ENCODE results near the gene GPRC5C. TPM values are rescaled to one million over a fixed set of nuclear protein-coding genes. Genes with fewer than 3 reads are reported as not detected.
A peak's percentile ranks its signal among the peaks of the same experiment; 100 is the strongest.

The GPRC5C gene
- total and polyA plus RNA-seq, 7 donors, result 42.9 to 123 (median 57.0) TPM

DNA sequence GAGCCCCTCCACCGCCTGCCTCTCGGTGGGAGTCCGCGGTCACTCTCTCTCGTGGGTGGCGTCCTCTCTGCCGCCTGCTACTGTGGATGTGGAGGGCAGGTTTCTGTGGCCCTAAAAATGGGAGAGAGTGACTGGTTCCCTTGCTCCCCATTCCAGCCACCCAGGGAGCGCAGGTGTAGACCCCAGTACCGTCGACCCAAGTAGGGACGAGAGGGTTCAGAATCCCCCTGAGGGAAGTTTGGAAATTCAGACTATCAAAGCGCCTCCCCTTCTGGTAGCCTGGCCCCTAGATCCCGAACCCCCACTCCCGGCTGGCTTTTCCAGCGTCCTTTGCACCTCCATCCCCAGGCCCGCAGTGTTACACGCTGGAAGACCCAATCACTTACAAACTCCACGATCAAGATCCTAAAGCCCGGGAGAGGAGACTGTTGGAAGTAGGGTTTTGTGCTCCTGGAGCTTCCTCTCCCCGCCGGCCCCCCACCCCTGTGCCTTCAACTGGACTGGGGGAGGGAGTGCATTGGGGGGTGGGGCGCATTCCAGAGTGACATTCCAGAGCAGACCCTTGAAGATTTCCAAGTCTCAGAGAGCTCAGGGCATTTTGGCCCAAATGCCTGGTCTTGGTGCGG lies 991 bp downstream of the GPRC5C start:
- H3K27ac ChIP-seq, result peak overlapping the region; percentile 98
- peak overlapping the region; percentile 90 for H3K4me3 ChIP-seq
- 32 to 36% (median 34%) methylated on average over 23 of the region's 23 CpGs for WGBS, 3 donors
- peaks cover 0 to 2% (median 0%) of the 10 kb centered on the region in 3 donors for H3K27me3 ChIP-seq (ENCODE audit: insufficient read depth in 3 of 3, low read length in 2 of 3)
- ATAC-seq, result no peak
- no peak for DNase-seq
- no peaks in the 10 kb centered on the region for H3K36me3 ChIP-seq (ENCODE audit: insufficient read depth in 1 of 2, low read depth in 1 of 2)
- TF ChIP-seq, protein P1, sequence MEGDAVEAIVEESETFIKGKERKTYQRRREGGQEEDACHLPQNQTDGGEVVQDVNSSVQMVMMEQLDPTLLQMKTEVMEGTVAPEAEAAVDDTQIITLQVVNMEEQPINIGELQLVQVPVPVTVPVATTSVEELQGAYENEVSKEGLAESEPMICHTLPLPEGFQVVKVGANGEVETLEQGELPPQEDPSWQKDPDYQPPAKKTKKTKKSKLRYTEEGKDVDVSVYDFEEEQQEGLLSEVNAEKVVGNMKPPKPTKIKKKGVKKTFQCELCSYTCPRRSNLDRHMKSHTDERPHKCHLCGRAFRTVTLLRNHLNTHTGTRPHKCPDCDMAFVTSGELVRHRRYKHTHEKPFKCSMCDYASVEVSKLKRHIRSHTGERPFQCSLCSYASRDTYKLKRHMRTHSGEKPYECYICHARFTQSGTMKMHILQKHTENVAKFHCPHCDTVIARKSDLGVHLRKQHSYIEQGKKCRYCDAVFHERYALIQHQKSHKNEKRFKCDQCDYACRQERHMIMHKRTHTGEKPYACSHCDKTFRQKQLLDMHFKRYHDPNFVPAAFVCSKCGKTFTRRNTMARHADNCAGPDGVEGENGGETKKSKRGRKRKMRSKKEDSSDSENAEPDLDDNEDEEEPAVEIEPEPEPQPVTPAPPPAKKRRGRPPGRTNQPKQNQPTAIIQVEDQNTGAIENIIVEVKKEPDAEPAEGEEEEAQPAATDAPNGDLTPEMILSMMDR (IDR thresholded peaks at IDR 0.05), result no peak
- intact Hi-C loops (cut with DNase I), result loop anchor here in 1 of 2 donors (5.0 kb wide), 1 partner anchor 221 kb away; the partner anchor contains the start of gene TTYH2
- H3K9me3 ChIP-seq, result no peaks in the 10 kb centered on the region
- H3K4me1 ChIP-seq, result peaks cover 39% of the 10 kb centered on the region

DNA sequence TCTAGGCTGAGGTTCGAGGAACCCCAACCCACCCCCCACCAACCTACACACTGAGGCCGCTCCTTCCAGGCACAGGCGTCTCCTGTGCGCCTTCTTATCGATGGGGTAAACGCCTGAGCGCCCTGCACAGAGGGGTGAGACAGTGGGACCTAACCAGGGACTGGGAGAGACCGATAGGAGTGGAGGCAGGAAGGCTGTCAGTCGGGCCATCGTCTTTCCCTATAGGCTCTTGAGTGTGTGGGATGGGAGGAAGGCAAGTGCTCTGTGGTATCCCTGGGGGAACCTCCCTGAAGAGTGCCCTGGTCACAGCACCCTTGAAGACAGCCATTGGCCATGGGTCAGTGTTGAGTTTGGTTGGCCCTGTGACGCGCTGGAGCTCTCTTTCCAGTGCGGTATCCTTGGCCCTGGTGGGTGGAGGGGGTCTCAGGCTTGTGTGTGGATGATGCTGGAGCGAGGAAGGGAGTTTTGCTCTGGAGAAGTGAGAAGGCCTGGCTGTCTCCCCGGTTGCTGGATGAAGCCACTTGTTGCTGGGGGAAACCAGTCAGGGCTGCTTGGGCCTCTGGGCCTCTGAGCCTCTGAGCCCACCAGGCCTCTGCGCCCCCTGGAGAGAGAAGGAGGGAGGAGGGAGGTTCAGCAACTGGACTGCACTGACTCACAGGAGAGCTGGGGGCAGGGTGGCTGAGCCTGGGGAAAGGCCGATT lies 1.7 kb downstream of the GPRC5C start:
- peaks cover 0 to 2% (median 0%) of the 10 kb centered on the region in 3 donors for H3K27me3 ChIP-seq (ENCODE audit: insufficient read depth in 3 of 3, low read length in 2 of 3)
- no peak for ATAC-seq
- TF ChIP-seq, protein P1 (IDR thresholded peaks at IDR 0.05), result no peak
- peak overlapping the region; percentile 98 for H3K27ac ChIP-seq
- H3K9me3 ChIP-seq, result no peaks in the 10 kb centered on the region
- H3K4me3 ChIP-seq, result peak overlapping the region; percentile 90
- no peak for DNase-seq
- intact Hi-C loops (cut with DNase I), result loop anchor here in 1 of 2 donors (5.0 kb wide), 1 partner anchor 221 kb away; the partner anchor contains the start of gene TTYH2
- no peaks in the 10 kb centered on the region for H3K36me3 ChIP-seq (ENCODE audit: insufficient read depth in 1 of 2, low read depth in 1 of 2)
- H3K4me1 ChIP-seq, result peaks cover 32% of the 10 kb centered on the region
- 58 to 62% (median 61%) methylated on average over 15 to 17 of the region's 17 CpGs for WGBS, 3 donors

DNA sequence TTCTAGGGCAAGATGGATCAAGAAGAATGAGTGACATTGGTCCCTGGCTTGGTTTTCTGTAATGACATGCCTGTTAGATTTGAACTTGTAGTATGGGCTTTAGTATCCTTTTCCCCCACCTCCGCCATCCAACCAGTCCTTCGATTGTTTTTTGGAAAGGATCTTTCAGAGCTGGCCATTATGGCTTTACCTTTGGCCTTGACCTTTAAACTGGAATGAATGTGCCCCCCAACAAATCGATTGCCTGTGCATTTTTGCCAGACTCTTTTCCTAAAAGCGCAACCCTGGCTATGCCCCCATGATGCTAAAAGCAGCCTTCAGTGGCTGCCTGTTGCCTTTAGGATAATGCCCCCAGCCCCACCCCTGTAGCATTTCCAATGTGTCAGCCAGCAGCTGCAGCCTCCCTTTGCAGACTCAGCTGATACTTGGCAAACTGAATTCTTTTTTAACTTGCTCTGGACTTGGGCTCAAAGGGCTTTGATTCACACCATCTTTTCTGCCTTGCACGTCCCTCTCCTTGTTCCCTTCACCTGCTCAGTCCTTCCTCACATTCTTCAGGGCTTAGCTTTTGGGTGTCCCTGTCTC lies 4.0 kb downstream of the GPRC5C start:
- peak overlapping the region; percentile 98 for H3K27ac ChIP-seq
- TF ChIP-seq, protein P1 (IDR thresholded peaks at IDR 0.05), result no peak
- no peak for DNase-seq
- H3K27me3 ChIP-seq (ENCODE audit: insufficient read depth in 3 of 3, low read length in 2 of 3), result peaks cover 0 to 2% (median 0%) of the 10 kb centered on the region in 3 donors
- peaks cover 23% of the 10 kb centered on the region for H3K4me1 ChIP-seq
- H3K36me3 ChIP-seq (ENCODE audit: insufficient read depth in 1 of 2, low read depth in 1 of 2), result peaks cover 0 to 15% of the 10 kb centered on the region in 2 donors
- ATAC-seq, result no peak
- intact Hi-C loops (cut with DNase I), result no loop called here
- H3K4me3 ChIP-seq, result peak overlapping the region; percentile 90
- H3K9me3 ChIP-seq, result no peaks in the 10 kb centered on the region
- 37 to 48% (median 42%) methylated on average over 5 of the region's 5 CpGs for WGBS, 3 donors

DNA sequence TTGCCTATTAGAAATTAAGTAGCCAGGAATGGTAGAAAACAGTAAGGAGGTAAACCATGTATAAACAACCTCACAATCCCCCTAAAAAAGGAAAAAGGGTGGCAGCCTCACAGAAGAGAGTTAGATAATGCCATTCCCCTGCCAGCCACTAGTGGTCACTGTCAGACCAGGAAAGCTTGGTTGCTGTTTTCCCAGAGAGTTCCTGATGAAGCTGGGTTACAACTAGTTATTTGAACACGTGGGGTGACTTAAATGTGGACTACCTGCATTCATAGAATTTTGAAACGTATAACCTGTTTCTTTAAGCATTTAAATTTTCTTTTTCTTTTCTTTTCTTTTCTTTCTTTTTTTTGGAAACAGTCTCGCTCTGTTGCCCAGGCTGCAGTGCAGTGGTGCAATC lies 5.8 kb downstream of the GPRC5C start:
- 88 to 95% (median 90%) methylated on average over 3 of the region's 3 CpGs for WGBS, 3 donors
- intact Hi-C loops (cut with DNase I), result no loop called here

More for the DNA sequence above, 5.8 kb downstream of the GPRC5C start:
- no peak overlapping the region for H3K27ac ChIP-seq
- no peaks in the 10 kb centered on the region for H3K9me3 ChIP-seq
- peaks cover 0 to 1% (median 0%) of the 10 kb centered on the region in 3 donors for H3K27me3 ChIP-seq (ENCODE audit: insufficient read depth in 3 of 3, low read length in 2 of 3)
- TF ChIP-seq, protein P1 (IDR thresholded peaks at IDR 0.05), result peak; percentile 65
- H3K4me1 ChIP-seq, result peaks cover 31% of the 10 kb centered on the region
- no peak overlapping the region for H3K4me3 ChIP-seq
- peaks cover 0 to 23% of the 10 kb centered on the region in 2 donors for H3K36me3 ChIP-seq (ENCODE audit: insufficient read depth in 1 of 2, low read depth in 1 of 2)
- no peak for DNase-seq
- no peak for ATAC-seq

Measured in psoas muscle (tissue), 8 donors.